BLaER1 (cell line): ENCODE data around the gene CST6.

Source experiments
- H3K27ac ChIP-seq: shearing (Covaris generic); formaldehyde crosslinking; 2 replicates; pipeline ENCODE4 v1.8.1; 2022
- H3K27me3 ChIP-seq: shearing (Covaris generic); formaldehyde crosslinking; 2 replicates; pipeline ENCODE4 v1.8.1; 2022
- H3K36me3 ChIP-seq: shearing (Covaris generic); formaldehyde crosslinking; 2 replicates; pipeline ENCODE4 v1.8.1; 2022
- H3K4me1 ChIP-seq: shearing (Covaris generic); formaldehyde crosslinking; 2 replicates; pipeline ENCODE4 v1.8.1; 2022
- H3K4me2 ChIP-seq: shearing (Covaris generic); formaldehyde crosslinking; 2 replicates; pipeline ENCODE4 v1.8.1; 2022
- H3K4me3 ChIP-seq: shearing (Covaris generic); formaldehyde crosslinking; 2 replicates; pipeline ENCODE4 v1.8.1; 2022
- H3K9ac ChIP-seq: shearing (Covaris generic); formaldehyde crosslinking; 2 replicates; pipeline ENCODE4 v1.8.1; 2022
- H3K9me3 ChIP-seq: shearing (Covaris generic); formaldehyde crosslinking; 2 replicates; pipeline ENCODE4 v1.8.1; 2022
- H4K20me1 ChIP-seq: shearing (Covaris generic); formaldehyde crosslinking; 2 replicates; pipeline ENCODE4 v1.8.1; 2022
- Cebpa-rat ChIP-seq: shearing (Covaris generic); IDR thresholded peaks from 2 replicates; pipeline ENCODE4 v1.8.1; 2022

Gene CST6, protein sequence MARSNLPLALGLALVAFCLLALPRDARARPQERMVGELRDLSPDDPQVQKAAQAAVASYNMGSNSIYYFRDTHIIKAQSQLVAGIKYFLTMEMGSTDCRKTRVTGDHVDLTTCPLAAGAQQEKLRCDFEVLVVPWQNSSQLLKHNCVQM

DNA sequence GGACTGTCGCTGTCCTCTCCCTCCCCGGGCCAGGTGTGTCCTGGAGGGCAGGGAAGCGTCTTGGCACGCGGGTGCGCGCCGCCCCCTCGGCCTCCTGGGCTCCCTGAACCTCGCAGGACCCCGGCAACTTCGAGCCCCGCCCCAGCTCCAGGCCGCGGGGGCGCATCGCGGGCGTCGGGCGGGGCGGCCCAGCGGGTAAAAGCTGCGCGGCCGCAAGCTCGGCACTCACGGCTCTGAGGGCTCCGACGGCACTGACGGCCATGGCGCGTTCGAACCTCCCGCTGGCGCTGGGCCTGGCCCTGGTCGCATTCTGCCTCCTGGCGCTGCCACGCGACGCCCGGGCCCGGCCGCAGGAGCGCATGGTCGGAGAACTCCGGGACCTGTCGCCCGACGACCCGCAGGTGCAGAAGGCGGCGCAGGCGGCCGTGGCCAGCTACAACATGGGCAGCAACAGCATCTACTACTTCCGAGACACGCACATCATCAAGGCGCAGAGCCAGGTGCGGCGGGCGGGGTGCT lies at the start of gene CST6:
Gene CST6, plus strand, starts transcription at position 224 of the 519 bp plus-strand sequence. Its CDS starts 37 bp downstream, at position 261.
- no peak within 1 kb of the TSS for H3K4me2 ChIP-seq
- peaks cover 18% of the 10 kb centered on the region for H3K27me3 ChIP-seq
- no peak within 1 kb of the TSS for H3K4me3 ChIP-seq
- no peak for TF ChIP-seq Cebpa-rat
- H3K36me3 ChIP-seq = no peaks in the 10 kb centered on the region
- peaks cover 47% of the 10 kb centered on the region for H3K4me1 ChIP-seq
- H3K27ac ChIP-seq = no peak within 1 kb of the TSS
- no peak within 1 kb of the TSS for H3K9ac ChIP-seq
- no peaks in the 10 kb centered on the region for H3K9me3 ChIP-seq
- no peaks in the 10 kb centered on the region for H4K20me1 ChIP-seq

GRCh38 chr11:65962141-65962564 lies 49.7 kb upstream of the CST6 start:
- peak overlapping the region; percentile 99 for H3K4me3 ChIP-seq
- peak overlapping the region; percentile 98 for H3K9ac ChIP-seq
- H3K9me3 ChIP-seq = no peaks in the 10 kb centered on the region
- peaks cover 31% of the 10 kb centered on the region for H4K20me1 ChIP-seq
- peak overlapping the region; percentile 98; the same call in 1 of the 2 replicates for H3K27ac ChIP-seq
- H3K36me3 ChIP-seq = peaks cover 41% of the 10 kb centered on the region
- no peak for TF ChIP-seq Cebpa-rat
- peak overlapping the region; percentile 93 for H3K4me2 ChIP-seq
- peaks cover 56% of the 10 kb centered on the region for H3K4me1 ChIP-seq
- H3K27me3 ChIP-seq = no peaks in the 10 kb centered on the region

- Histone ChIP-seq H3K36me3 (peaks cover 69% of the 10 kb centered on the region), H3K4me2 (no peak overlapping the region), H4K20me1 (peaks cover 46% of the 10 kb centered on the region), H3K4me1 (peaks cover 28% of the 10 kb centered on the region), H3K9me3 (no peaks in the 10 kb centered on the region), H3K27me3 (no peaks in the 10 kb centered on the region), H3K27ac (no peak overlapping the region), H3K4me3 (no peak overlapping the region), H3K9ac (no peak overlapping the region)
- no peak for TF ChIP-seq Cebpa-rat
These were observed 46.9 kb upstream of the CST6 start for GRCh38 chr11:65964906-65965305.

DNA sequence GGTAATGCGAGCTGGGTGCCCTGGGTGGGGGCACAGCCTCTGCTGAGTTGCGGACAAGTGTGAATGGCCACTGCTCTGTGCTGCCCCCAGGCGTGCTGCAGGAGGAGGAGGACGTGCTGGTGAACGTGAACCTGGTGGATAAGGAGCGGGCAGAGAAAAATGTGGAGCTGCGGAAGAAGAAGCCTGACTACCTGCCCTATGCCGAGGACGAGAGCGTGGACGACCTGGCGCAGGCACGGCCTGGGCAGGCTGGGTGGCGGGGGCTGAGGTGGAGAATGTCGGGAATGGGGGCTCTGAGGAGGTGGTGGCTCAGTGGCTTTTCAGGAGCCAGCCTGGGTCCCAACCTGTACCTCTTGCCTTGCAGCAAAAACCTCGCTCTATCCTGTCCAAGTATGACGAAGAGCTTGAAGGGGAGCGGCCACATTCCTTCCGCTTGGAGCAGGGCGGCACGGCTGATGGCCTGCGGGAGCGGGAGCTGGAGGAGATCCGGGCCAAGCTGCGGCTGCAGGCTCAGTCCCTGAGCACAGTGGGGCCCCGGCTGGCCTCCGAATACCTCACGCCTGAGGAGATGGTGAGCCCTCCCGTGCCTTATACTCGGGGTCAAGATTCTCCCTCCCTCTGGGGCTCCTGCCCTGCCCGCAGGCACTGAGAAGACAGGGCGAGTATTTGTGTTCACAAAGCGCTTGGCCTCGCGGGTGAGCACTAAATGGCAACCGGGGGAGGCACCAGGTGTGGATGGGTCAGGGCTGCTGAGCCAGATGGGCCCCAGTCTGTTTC lies 45.6 kb upstream of the CST6 start:
- Histone ChIP-seq H3K4me3 (no peak overlapping the region), H4K20me1 (peaks cover 46% of the 10 kb centered on the region), H3K4me2 (no peak overlapping the region), H3K4me1 (peaks cover 19% of the 10 kb centered on the region), H3K36me3 (peaks cover 75% of the 10 kb centered on the region), H3K9ac (no peak overlapping the region), H3K9me3 (no peaks in the 10 kb centered on the region), H3K27me3 (no peaks in the 10 kb centered on the region), H3K27ac (no peak overlapping the region)
- TF ChIP-seq Cebpa-rat = no peak

GRCh38 chr11:65967329-65967934 lies 44.4 kb upstream of the CST6 start:
- Histone ChIP-seq H3K36me3 (peaks cover 85% of the 10 kb centered on the region), H3K4me3 (no peak overlapping the region), H3K9me3 (no peaks in the 10 kb centered on the region), H3K27me3 (no peaks in the 10 kb centered on the region), H4K20me1 (peaks cover 42% of the 10 kb centered on the region), H3K9ac (no peak overlapping the region), H3K27ac (no peak overlapping the region), H3K4me1 (peaks cover 15% of the 10 kb centered on the region), H3K4me2 (no peak overlapping the region)
- TF ChIP-seq Cebpa-rat = no peak

- no peak for TF ChIP-seq Cebpa-rat
- peaks cover 91% of the 10 kb centered on the region for H3K36me3 ChIP-seq
These were observed 43.0 kb upstream of the CST6 start for GRCh38 chr11:65968600-65969482.

GRCh38 chr11:65972116-65972515 lies 39.7 kb upstream of the CST6 start:
- H3K27ac ChIP-seq = no peak overlapping the region
- peaks cover 91% of the 10 kb centered on the region for H3K36me3 ChIP-seq
- no peak overlapping the region for H3K4me3 ChIP-seq
- no peak overlapping the region for H3K9ac ChIP-seq
- no peak overlapping the region for H3K4me2 ChIP-seq
- H3K27me3 ChIP-seq = no peaks in the 10 kb centered on the region
- no peaks in the 10 kb centered on the region for H3K4me1 ChIP-seq
- H3K9me3 ChIP-seq = no peaks in the 10 kb centered on the region
- no peak for TF ChIP-seq Cebpa-rat
- H4K20me1 ChIP-seq = peaks cover 14% of the 10 kb centered on the region

More at GRCh38 chr11:65968600-65969482, 43.0 kb upstream of the CST6 start:
- Histone ChIP-seq H3K27ac (no peak overlapping the region), H3K4me2 (no peak overlapping the region), H3K9ac (no peak overlapping the region), H3K4me3 (no peak overlapping the region), H3K9me3 (no peaks in the 10 kb centered on the region), H4K20me1 (peaks cover 28% of the 10 kb centered on the region), H3K27me3 (no peaks in the 10 kb centered on the region), H3K4me1 (peaks cover under 1% of the 10 kb centered on the region)

- H3K27me3 ChIP-seq = no peaks in the 10 kb centered on the region
- no peak overlapping the region for H3K4me2 ChIP-seq
- peaks cover 91% of the 10 kb centered on the region for H3K36me3 ChIP-seq
- H3K9ac ChIP-seq = no peak overlapping the region
- peaks cover 12% of the 10 kb centered on the region for H4K20me1 ChIP-seq
- H3K4me1 ChIP-seq = no peaks in the 10 kb centered on the region
- TF ChIP-seq Cebpa-rat = no peak
- no peak overlapping the region for H3K4me3 ChIP-seq
- no peaks in the 10 kb centered on the region for H3K9me3 ChIP-seq
- H3K27ac ChIP-seq = no peak overlapping the region
These were observed 38.2 kb upstream of the CST6 start for GRCh38 chr11:65973439-65974110.

DNA sequence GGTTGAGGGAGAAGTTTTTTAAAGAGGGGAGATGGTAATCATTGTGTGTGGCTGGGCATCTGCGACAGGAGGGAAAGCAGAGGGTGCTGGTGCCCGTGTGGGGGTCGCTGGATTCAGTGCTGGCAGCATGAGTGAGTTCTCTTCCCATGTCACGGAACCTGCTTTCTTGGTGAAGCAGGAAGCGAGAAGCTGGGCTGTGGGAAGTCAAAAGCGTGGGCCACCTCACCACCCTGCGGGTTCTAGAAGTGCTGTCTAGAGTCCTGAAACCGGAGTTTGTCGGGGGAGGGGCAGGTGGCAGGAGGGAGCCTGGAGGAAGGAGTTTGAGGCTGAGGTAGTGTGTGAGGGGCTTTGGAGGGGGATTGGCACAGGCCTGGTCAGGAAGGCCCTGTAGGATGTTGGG lies 36.0 kb upstream of the CST6 start:
- peaks cover under 1% of the 10 kb centered on the region; the same call in 1 of the 2 replicates for H3K4me1 ChIP-seq
- peaks cover 90% of the 10 kb centered on the region for H3K36me3 ChIP-seq
- no peaks in the 10 kb centered on the region for H3K27me3 ChIP-seq
- H3K9ac ChIP-seq = no peak overlapping the region
- H3K4me2 ChIP-seq = no peak overlapping the region
- H4K20me1 ChIP-seq = no peaks in the 10 kb centered on the region; the same call in 1 of the 2 replicates
- no peak for TF ChIP-seq Cebpa-rat
- no peak overlapping the region for H3K4me3 ChIP-seq
- H3K27ac ChIP-seq = no peak overlapping the region
- no peaks in the 10 kb centered on the region for H3K9me3 ChIP-seq
